Right atrium auricular region (tissue), 2 donors: ENCODE measurements around the gene FKBP15. TPM values are rescaled to one million over a fixed set of nuclear protein-coding genes. Genes with fewer than 3 reads are reported as not detected.
"Not testable (repeated sequence)": the region's sequence is repeated elsewhere in the genome, so short reads cannot be mapped to it uniquely, and the experiment has no call there.

ENCODE experiments used
- DNase-seq: peaks from one replicate; pipeline ENCODE4 v3.0.0-alpha.2; 2019; ENCODE audit warnings: low spot score
- H3K27ac ChIP-seq, 2 donors: fragments of 200-600 bp; sonication (generic); 1 replicate in 1 of 2; 2 replicates in 1 of 2; pipeline ENCODE4 v1.5.1; 2016 to 2019
- H3K27me3 ChIP-seq, 2 donors: fragments of 200-600 bp; sonication (generic); one replicate each; pipeline versions ENCODE4 v1.5.1 to v1.6.0; 2017 to 2019
- H3K36me3 ChIP-seq: fragments of 200-600 bp; sonication (generic); one replicate; pipeline ENCODE4 v1.5.1; 2016
- H3K4me1 ChIP-seq, 2 donors: fragments of 200-600 bp; sonication (generic); one replicate each; pipeline versions ENCODE4 v1.5.1 to v1.6.0; 2017 to 2019
- H3K4me3 ChIP-seq, 2 donors: fragments of 200-600 bp; sonication (generic); 1 replicate in 1 of 2; 2 replicates in 1 of 2; pipeline ENCODE4 v1.5.1; 2017 to 2019; ENCODE audit warnings: mild to moderate bottlenecking in 1 of 2, moderate library complexity in 1 of 2
- H3K9me3 ChIP-seq, 2 donors: fragments of 200-600 bp; sonication (generic); one replicate each; pipeline ENCODE4 v1.5.1; 2019
- CTCF ChIP-seq, 2 donors: fragments of 200-600 bp; sonication (generic); IDR thresholded peaks; one replicate each; pipeline ENCODE4 v1.5.1; 2019; ENCODE audit warnings: antibody characterized with exemption in 2 of 2
- total RNA-seq, 2 donors: library from RNA; depleted of rRNA; stranded (reverse); fragments of >200 nt; gene quantifications; one replicate each; pipeline ENCODE4 v1.1.0, GENCODE V29; 2016

Gene FKBP15
- total RNA-seq, 2 donors from 2014 or later: 14.7 to 16.6 TPM

- no peaks in the 10 kb centered on the region for H3K36me3 ChIP-seq
- no peak for DNase-seq
- peaks cover 0 to 39% of the 10 kb centered on the region in 2 donors for H3K4me1 ChIP-seq
- peak overlapping the region; percentile 85 to 92 for H3K4me3 ChIP-seq
- H3K9me3 ChIP-seq: no peaks in the 10 kb centered on the region
- no peak for TF ChIP-seq CTCF (IDR thresholded peaks at IDR 0.05)
- peak overlapping the region; percentile 78 to 80 for H3K27ac ChIP-seq
- H3K27me3 ChIP-seq: no peaks in the 10 kb centered on the region
Measured at GRCh38 chr9:113151696-113152630, 69.1 kb downstream of the FKBP15 start.

DNA sequence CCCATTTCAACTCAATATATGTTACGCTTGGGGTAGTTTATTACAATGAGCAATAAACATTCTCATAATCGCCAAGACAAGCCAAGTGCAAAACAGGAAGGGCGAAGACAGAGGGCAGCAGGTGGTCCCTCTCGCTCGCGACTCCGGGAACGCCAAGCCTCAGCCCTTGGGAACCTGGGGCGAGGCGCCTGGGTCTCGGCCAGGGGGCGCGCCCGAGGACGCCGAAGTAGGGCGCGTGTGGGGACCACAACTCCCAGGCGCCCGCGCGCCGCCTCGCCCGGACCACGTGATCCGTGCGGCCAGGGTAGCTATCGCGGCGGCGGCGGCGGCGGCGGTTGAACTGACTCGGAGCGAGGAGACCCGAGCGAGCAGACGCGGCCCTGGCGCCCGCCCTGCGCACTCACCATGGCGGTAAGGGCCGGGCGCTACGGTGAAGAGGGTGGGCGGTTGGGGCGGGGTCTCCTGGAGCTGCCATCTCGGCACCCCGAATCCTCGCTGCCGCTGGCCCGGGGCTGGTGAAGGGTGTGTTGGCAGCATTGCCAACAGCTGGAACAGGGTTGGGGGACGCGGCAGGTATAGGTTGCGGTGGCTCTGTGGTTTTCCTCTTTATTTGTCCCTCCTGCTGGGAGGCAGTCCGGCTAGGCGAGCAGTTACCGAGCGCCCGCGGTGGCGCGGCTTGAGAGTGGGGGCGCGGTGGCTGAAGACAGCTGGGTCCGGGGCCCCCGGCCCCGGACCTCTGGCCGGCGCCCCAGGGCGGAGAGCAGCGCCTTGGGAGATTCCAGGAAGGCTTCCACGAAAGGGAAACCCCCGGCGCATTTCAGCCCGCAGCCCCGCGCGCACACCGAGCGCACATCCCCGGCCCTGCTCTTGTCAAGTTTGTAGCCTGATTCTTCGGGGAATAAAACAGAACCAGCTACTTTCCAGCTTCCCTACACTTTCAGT is 70.1 kb downstream of the FKBP15 start, which contains the start of gene SLC31A2:
SLC31A2 (plus strand) TSS at position 338 of the 942 bp plus-strand sequence; CDS start at position 406, 68 bp downstream.
- Histone ChIP-seq H3K4me3 (peak within 1 kb of the TSS; percentile 85 to 92), H3K9me3 (no peaks in the 10 kb centered on the region), H3K27ac (peak within 1 kb of the TSS; percentile 78 to 80), H3K4me1 (peaks cover 0 to 39% of the 10 kb centered on the region in 2 donors), H3K27me3 (no peaks in the 10 kb centered on the region), H3K36me3 (no peaks in the 10 kb centered on the region)
- peak; percentile 90 for DNase-seq
- TF ChIP-seq CTCF (IDR thresholded peaks at IDR 0.05): peak in 1 of 2 donors; percentile 62

- peaks cover 0 to 34% of the 10 kb centered on the region in 2 donors for H3K4me1 ChIP-seq
- not testable (repeated sequence) for H3K27ac ChIP-seq, H3K36me3 ChIP-seq, H3K27me3 ChIP-seq, H3K4me3 ChIP-seq, H3K9me3 ChIP-seq, DNase-seq
Measured at GRCh38 chr9:113149561-113149960, 71.5 kb downstream of the FKBP15 start.

- Histone ChIP-seq H3K27ac (no peak overlapping the region), H3K4me3 (no peak overlapping the region), H3K36me3 (no peaks in the 10 kb centered on the region), H3K27me3 (no peaks in the 10 kb centered on the region), H3K9me3 (no peaks in the 10 kb centered on the region), H3K4me1 (peaks cover 0 to 29% of the 10 kb centered on the region in 2 donors)
- DNase-seq: no peak
- TF ChIP-seq CTCF (IDR thresholded peaks at IDR 0.05): no peak
Measured at GRCh38 chr9:113148781-113149510, 72.1 kb downstream of the FKBP15 start.

DNA sequence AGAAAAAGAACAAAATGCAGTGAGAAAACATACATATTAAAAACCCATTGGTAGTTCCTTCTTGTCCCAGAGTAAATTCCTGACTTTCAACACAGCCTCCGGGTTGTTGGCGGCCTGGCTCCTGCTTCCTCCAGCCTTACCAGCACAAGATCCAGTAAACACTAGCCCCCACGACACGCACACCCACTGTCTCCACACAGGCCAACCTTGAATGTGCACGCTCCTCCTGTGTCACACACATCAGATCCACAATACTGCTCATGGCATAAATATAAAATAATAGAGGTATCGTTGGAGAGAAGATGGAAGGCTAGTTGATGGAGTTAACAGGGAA is 72.7 kb downstream of the FKBP15 start:
- Histone ChIP-seq H3K4me1 (peaks cover 0 to 23% of the 10 kb centered on the region in 2 donors), H3K36me3 (no peaks in the 10 kb centered on the region), H3K27ac (no peak overlapping the region), H3K9me3 (no peaks in the 10 kb centered on the region), H3K27me3 (no peaks in the 10 kb centered on the region), H3K4me3 (no peak overlapping the region)
- no peak for DNase-seq
- TF ChIP-seq CTCF (IDR thresholded peaks at IDR 0.05): no peak
